B cell (primary cell): ENCODE results near the gene CEMIP. TPM values are rescaled to one million over a fixed set of nuclear protein-coding genes. Genes with fewer than 3 reads are reported as not detected.

Experiments
- ATAC-seq: fragments of 200-7000 bp; cut with Tn5 transposase; one replicate; pipeline ENCODE4 v1.10.0; 2021; ENCODE audit warnings: low read depth, mild to moderate bottlenecking, moderate number of reproducible peaks, moderate library complexity
- CTCF ChIA-PET: fragments of 350-600 bp; sonication (Branson Sonifier 250); formaldehyde crosslinking; loops from one replicate; lab custom pipeline; 2021; ENCODE audit warnings: antibody characterized with exemption, inconsistent platforms; lab: Charles Lee
- POLR2A ChIA-PET: fragments of 350-600 bp; sonication (Branson Sonifier 250); formaldehyde crosslinking; loops from one replicate; lab custom pipeline; 2021; ENCODE audit warnings: antibody characterized with exemption; lab: Charles Lee
- DNase-seq: peaks from one replicate; pipeline ENCODE4 v3.0.0; 2013
- H2AFZ ChIP-seq: 2 replicates; pipeline ENCODE4 v1.6.1; 2012; ENCODE audit warnings: mild to moderate bottlenecking, low read depth, low read length; ENCODE audit not compliant: insufficient read depth, poor library complexity, severe bottlenecking
- H3K27ac ChIP-seq, 2 donors: 1 replicate in 1 of 2; 2 replicates in 1 of 2; pipeline ENCODE4 v1.5.1; 2012 to 2013; ENCODE audit warnings: low read length in 2 of 2, mild to moderate bottlenecking in 2 of 2, moderate library complexity in 1 of 2
- H3K27me3 ChIP-seq, 4 experiments: fragments of 200-600 bp in 1 of 4; sonication (generic) in 1 of 4; replicated peaks in 1 of 4; 1 replicate in 2 of 4; 2 replicates in 2 of 4; pipeline versions ENCODE4 v1.6.1 to v1.7.0; 2013 to 2016; ENCODE audit warnings: low read length in 3 of 4, mild to moderate bottlenecking in 2 of 4, mixed read lengths in 1 of 4, moderate library complexity in 1 of 4; ENCODE audit not compliant: insufficient read depth in 4 of 4, control insufficient read depth in 3 of 4; ENCODE audit errors: control extremely low read depth in 1 of 4
- H3K36me3 ChIP-seq, 2 experiments: replicated peaks in 1 of 2; 1 replicate in 1 of 2; 2 replicates in 1 of 2; pipeline versions ENCODE4 v1.6.1 to v1.7.1; 2013; ENCODE audit warnings: low read length in 1 of 2; ENCODE audit not compliant: insufficient read depth in 2 of 2, control insufficient read depth in 1 of 2; ENCODE audit errors: control extremely low read depth in 1 of 2, extremely low read depth in 1 of 2
- H3K4me1 ChIP-seq, 2 donors: fragments of 200-600 bp in 1 of 2; sonication (generic) in 1 of 2; 1 replicate in 1 of 2; 2 replicates in 1 of 2; pipeline versions ENCODE4 v1.5.1 to v1.6.1; 2013 to 2017; ENCODE audit warnings: low read length in 2 of 2; ENCODE audit not compliant: control insufficient read depth in 2 of 2, insufficient read depth in 2 of 2
- H3K4me2 ChIP-seq: replicated peaks from 2 replicates; pipeline ENCODE3; 2012; ENCODE audit warnings: mild to moderate bottlenecking, low read depth, low read length; ENCODE audit not compliant: poor library complexity, severe bottlenecking
- H3K4me3 ChIP-seq, 5 experiments: fragments of 200-600 bp in 1 of 5; sonication (generic) in 1 of 5; 1 replicate in 3 of 5; 2 replicates in 2 of 5; pipeline versions ENCODE4 v1.5.1 to v1.7.0; 2011 to 2016; ENCODE audit warnings: low read length in 4 of 5, mild to moderate bottlenecking in 4 of 5, low read depth in 2 of 5, control low read depth in 1 of 5, moderate library complexity in 1 of 5; ENCODE audit not compliant: insufficient read depth in 1 of 5; ENCODE audit errors: control extremely low read depth in 1 of 5, extremely low read depth in 1 of 5
- H3K79me2 ChIP-seq: fragments of 200-600 bp; sonication (generic); one replicate; pipeline ENCODE4 v1.6.0; 2016; ENCODE audit warnings: low read length; ENCODE audit not compliant: control insufficient read depth, insufficient read depth
- H3K9ac ChIP-seq: fragments of 200-600 bp; sonication (generic); 2 replicates; pipeline ENCODE4 v1.6.1; 2017; ENCODE audit warnings: mild to moderate bottlenecking, low read length, moderate library complexity
- H3K9me3 ChIP-seq, 3 donors: one replicate each; pipeline versions ENCODE4 v1.6.1 to v1.7.1; 2013; ENCODE audit warnings: low read length in 2 of 3; ENCODE audit not compliant: control insufficient read depth in 2 of 3, insufficient read depth in 1 of 3; ENCODE audit errors: control extremely low read depth in 1 of 3
- H4K20me1 ChIP-seq: 2 replicates; pipeline ENCODE4 v1.6.0; 2012; ENCODE audit warnings: mild to moderate bottlenecking, low read length; ENCODE audit not compliant: insufficient read depth, control insufficient read depth, poor library complexity, severe bottlenecking
- H3K27ac Mint-ChIP-seq: one replicate; pipeline ENCODE4 v1.8.0; 2021; ENCODE audit warnings: mixed read lengths
- H3K27me3 Mint-ChIP-seq: one replicate; pipeline ENCODE4 v1.8.0; 2021; ENCODE audit warnings: mixed read lengths
- H3K4me1 Mint-ChIP-seq: one replicate; pipeline ENCODE4 v1.8.0; 2021; ENCODE audit warnings: mixed read lengths
- H3K4me3 Mint-ChIP-seq: one replicate; pipeline ENCODE4 v1.8.0; 2021; ENCODE audit warnings: mixed read lengths
- H3K9me3 Mint-ChIP-seq: one replicate; pipeline ENCODE4 v1.8.0; 2022; ENCODE audit warnings: mixed read lengths; ENCODE audit not compliant: insufficient read depth
- EZH2 ChIP-seq: IDR thresholded peaks from 2 replicates; pipeline ENCODE4 v1.6.1; 2012; ENCODE audit warnings: borderline replicate concordance, low read depth, mild to moderate bottlenecking, moderate library complexity, low read length; ENCODE audit not compliant: insufficient read depth, poor library complexity, severe bottlenecking
- WGBS: methylation state at CpG from one replicate; pipeline ENCODE4 v1.1.5; 2013; ENCODE audit warnings: missing lambda C conversion rate; ENCODE audit not compliant: insufficient coverage; 5-methylcytosine and 5-hydroxymethylcytosine counted together
- intact Hi-C: fragments of 100-400 bp; cut with micrococcal nuclease; formaldehyde crosslinking; loops from one replicate; pipeline ENCODE4 v1.10.0; 2022
- polyA plus RNA-seq: library from polyadenylated mRNA; depleted of rRNA; stranded (reverse); fragments of >200 nt; gene quantifications from 2 replicates; pipeline ENCODE4 v1.2.3, GENCODE V29; 2012
- total RNA-seq, 2 donors: library from RNA; stranded (reverse); fragments of 120-200 nt in 1 of 2; gene quantifications; 1 replicate in 1 of 2; 2 replicates in 1 of 2; pipeline versions ENCODE4 v1.2.3 to v1.2.4, GENCODE V29; 2013 to 2022
- TF ChIP-seq, protein P1 (sequence below): fragments of 200-600 bp; IDR thresholded peaks from one replicate; pipeline ENCODE4 v1.8.0; 2022; ENCODE audit warnings: antibody characterized with exemption, mild to moderate bottlenecking

The CEMIP gene
- total and polyA plus RNA-seq, 2 donors (not counting 1 experiment from before 2014, with no cell fraction given) = 0.32 TPM; not detected in 1

DNA sequence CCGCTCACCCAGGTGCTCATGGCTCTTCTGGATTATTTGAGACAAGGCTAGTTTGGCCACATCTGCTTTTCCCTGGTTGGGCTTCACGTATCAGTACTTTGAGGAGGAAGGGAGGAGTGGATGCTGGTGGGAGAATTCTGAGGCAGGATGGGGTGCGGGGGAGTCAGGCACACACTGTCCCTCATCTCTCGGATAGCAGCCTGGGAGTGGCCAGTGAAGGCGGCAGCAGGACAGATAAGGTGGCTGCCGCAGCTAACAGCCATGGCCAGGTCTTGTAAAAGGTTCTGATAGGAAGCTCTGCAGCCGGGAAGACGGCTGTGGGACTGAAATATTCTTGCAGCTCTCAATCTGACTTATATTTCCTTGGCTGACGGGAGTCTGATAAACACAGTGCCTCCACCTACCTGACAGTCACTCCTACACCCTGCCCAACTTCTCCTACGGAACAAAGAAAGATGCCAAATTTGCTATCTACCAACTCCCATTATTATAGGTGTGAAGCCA is 123.2 kb downstream of the CEMIP start:
- no peaks in the 10 kb centered on the region for H3K27me3 ChIP-seq
- H3K27ac ChIP-seq = no peak overlapping the region
- intact Hi-C loops = no loop called here
- no peaks in the 10 kb centered on the region for H4K20me1 ChIP-seq
- no peaks in the 10 kb centered on the region for H3K4me1 Mint-ChIP-seq
- ChIA-PET POLR2A (no interaction called here), CTCF (interaction anchor here (1.4 kb wide), 1 partner anchor 8 kb away, joined by 3 read pairs; no protein-coding TSS in a partner anchor)
- H3K9me3 ChIP-seq = no peaks in the 10 kb centered on the region
- TF ChIP-seq, protein P1, sequence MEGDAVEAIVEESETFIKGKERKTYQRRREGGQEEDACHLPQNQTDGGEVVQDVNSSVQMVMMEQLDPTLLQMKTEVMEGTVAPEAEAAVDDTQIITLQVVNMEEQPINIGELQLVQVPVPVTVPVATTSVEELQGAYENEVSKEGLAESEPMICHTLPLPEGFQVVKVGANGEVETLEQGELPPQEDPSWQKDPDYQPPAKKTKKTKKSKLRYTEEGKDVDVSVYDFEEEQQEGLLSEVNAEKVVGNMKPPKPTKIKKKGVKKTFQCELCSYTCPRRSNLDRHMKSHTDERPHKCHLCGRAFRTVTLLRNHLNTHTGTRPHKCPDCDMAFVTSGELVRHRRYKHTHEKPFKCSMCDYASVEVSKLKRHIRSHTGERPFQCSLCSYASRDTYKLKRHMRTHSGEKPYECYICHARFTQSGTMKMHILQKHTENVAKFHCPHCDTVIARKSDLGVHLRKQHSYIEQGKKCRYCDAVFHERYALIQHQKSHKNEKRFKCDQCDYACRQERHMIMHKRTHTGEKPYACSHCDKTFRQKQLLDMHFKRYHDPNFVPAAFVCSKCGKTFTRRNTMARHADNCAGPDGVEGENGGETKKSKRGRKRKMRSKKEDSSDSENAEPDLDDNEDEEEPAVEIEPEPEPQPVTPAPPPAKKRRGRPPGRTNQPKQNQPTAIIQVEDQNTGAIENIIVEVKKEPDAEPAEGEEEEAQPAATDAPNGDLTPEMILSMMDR = no peak
- H3K79me2 ChIP-seq = no peaks in the 10 kb centered on the region
- no peak overlapping the region for H2AFZ ChIP-seq
- H3K4me1 ChIP-seq = no peaks in the 10 kb centered on the region
- DNase-seq (no peak), ATAC-seq (no peak)
- H3K9ac ChIP-seq = no peak overlapping the region
- no peak overlapping the region for H3K4me2 ChIP-seq
- H3K9me3 Mint-ChIP-seq = no peaks in the 10 kb centered on the region
- H3K27me3 Mint-ChIP-seq = no peaks in the 10 kb centered on the region
- no peaks in the 10 kb centered on the region for H3K36me3 ChIP-seq
- WGBS = 97% methylated on average over 7 of the region's 10 CpGs
- H3K4me3 Mint-ChIP-seq = no peak overlapping the region
- H3K4me3 ChIP-seq = no peak overlapping the region
- H3K27ac Mint-ChIP-seq = no peak overlapping the region

DNA sequence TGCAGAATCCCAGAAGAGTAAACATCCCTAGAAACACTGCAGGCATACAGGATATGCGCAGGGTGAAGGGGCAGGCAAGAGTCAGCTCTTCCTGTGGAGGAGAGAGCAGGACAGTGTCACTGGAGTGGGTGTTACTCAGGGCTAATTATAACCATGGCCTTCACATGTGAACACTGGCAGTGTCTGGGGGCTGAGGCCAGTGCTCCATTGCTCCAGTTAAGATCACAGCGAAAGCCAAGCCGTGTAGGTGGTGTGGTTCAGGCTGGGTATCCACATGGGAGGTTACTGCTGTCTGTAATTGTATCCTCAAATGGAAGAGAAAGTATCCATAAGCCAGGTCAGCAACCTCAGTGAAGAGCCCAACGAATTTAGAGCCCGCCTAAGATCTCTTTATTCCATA is 125.8 kb downstream of the CEMIP start:
- Histone ChIP-seq H3K36me3 (no peaks in the 10 kb centered on the region), H3K4me3 (no peak overlapping the region), H3K79me2 (no peaks in the 10 kb centered on the region), H3K27me3 (no peaks in the 10 kb centered on the region), H3K4me2 (no peak overlapping the region), H3K9me3 (no peaks in the 10 kb centered on the region), H3K4me1 (no peaks in the 10 kb centered on the region), H4K20me1 (no peaks in the 10 kb centered on the region), H2AFZ (no peak overlapping the region), H3K9ac (no peak overlapping the region), H3K27ac (no peak overlapping the region)
- Mint-ChIP-seq H3K27ac (no peak overlapping the region), H3K27me3 (no peaks in the 10 kb centered on the region), H3K9me3 (no peaks in the 10 kb centered on the region), H3K4me1 (no peaks in the 10 kb centered on the region), H3K4me3 (no peak overlapping the region)
- 94% methylated on average over 2 of the region's 5 CpGs for WGBS
- CTCF ChIA-PET = no interaction called here
- no peak for DNase-seq
- intact Hi-C loops = no loop called here
- TF ChIP-seq, protein P1 = no peak
- TF ChIP-seq EZH2 = no peak
- ATAC-seq = no peak
- POLR2A ChIA-PET = no interaction called here
